OCI-LY1 (cell line): Measurements from ENCODE around the gene MB.

ENCODE experiments used
- H2AFZ ChIP-seq: fragments of 200-600 bp; sonication (generic), shearing (Covaris generic); 2 replicates; pipeline ENCODE4 v1.6.0; 2014; ENCODE audit warnings: antibody characterized with exemption, mild to moderate bottlenecking, low read length
- H3F3A ChIP-seq: fragments of 200-600 bp; sonication (generic), shearing (Covaris generic); 2 replicates; pipeline ENCODE4 v1.6.0; 2014; ENCODE audit warnings: mild to moderate bottlenecking, antibody characterized with exemption, low read length, moderate library complexity; ENCODE audit not compliant: insufficient read depth
- H3K27ac ChIP-seq: fragments of 200-600 bp; sonication (generic); 2 replicates; pipeline ENCODE4 v1.5.1; 2014; ENCODE audit warnings: low read length, mixed run types, mild to moderate bottlenecking, low read depth; ENCODE audit not compliant: poor library complexity, severe bottlenecking
- H3K27me3 ChIP-seq: fragments of 200-600 bp; sonication (generic); 2 replicates; pipeline ENCODE4 v1.6.0; 2014; ENCODE audit warnings: antibody characterized with exemption, mild to moderate bottlenecking, low read length, moderate library complexity; ENCODE audit not compliant: insufficient read depth
- H3K36me3 ChIP-seq: fragments of 200-600 bp; sonication (generic); 2 replicates; pipeline ENCODE4 v1.6.1; 2014; ENCODE audit warnings: mild to moderate bottlenecking, antibody characterized with exemption, low read length, moderate library complexity, mixed read lengths; ENCODE audit not compliant: insufficient read depth
- H3K4me1 ChIP-seq: fragments of 200-600 bp; sonication (generic); 2 replicates; pipeline ENCODE4 v1.5.1; 2014; ENCODE audit warnings: mild to moderate bottlenecking, low read length, moderate library complexity; ENCODE audit not compliant: insufficient read depth, severe bottlenecking
- H3K4me2 ChIP-seq: fragments of 200-600 bp; sonication (generic), shearing (Covaris generic); 2 replicates; pipeline ENCODE4 v1.6.1; 2014; ENCODE audit warnings: low read length
- H3K4me3 ChIP-seq: fragments of 200-600 bp; sonication (generic); 2 replicates; pipeline ENCODE4 v1.5.1; 2014; ENCODE audit warnings: low read length, low read depth, mild to moderate bottlenecking, mixed read lengths; ENCODE audit not compliant: poor library complexity, severe bottlenecking
- H3K79me2 ChIP-seq: fragments of 200-600 bp; shearing (Covaris generic); 2 replicates; pipeline ENCODE4 v1.6.1; 2016; ENCODE audit warnings: mixed run types, low read length, mixed read lengths; ENCODE audit not compliant: insufficient read depth
- H3K9ac ChIP-seq: fragments of 200-600 bp; sonication (generic), shearing (Covaris generic); 2 replicates; pipeline ENCODE4 v1.6.1; 2014; ENCODE audit warnings: mild to moderate bottlenecking, low read length, mixed read lengths
- H3K9me2 ChIP-seq: fragments of 200-600 bp; sonication (generic), shearing (Covaris generic); 2 replicates; pipeline ENCODE4 v1.6.1; 2014; ENCODE audit warnings: low read depth, mild to moderate bottlenecking, low read length, mixed read lengths
- H3K9me3 ChIP-seq: fragments of 200-600 bp; shearing (Covaris generic); 2 replicates; pipeline ENCODE4 v1.6.1; 2014; ENCODE audit warnings: low read length, mixed read lengths
- H4K20me1 ChIP-seq: fragments of 200-600 bp; sonication (generic), shearing (Covaris generic); 2 replicates; pipeline ENCODE4 v1.6.0; 2016; ENCODE audit warnings: mild to moderate bottlenecking, low read length; ENCODE audit not compliant: insufficient read depth
- CTCF ChIP-seq: fragments of 200-600 bp; sonication (generic), shearing (Covaris generic); IDR thresholded peaks from 2 replicates; pipeline ENCODE4 v1.5.1; 2017; ENCODE audit warnings: mild to moderate bottlenecking, antibody characterized with exemption, low read length, moderate library complexity, mixed read lengths
- EZH2 ChIP-seq: fragments of 200-600 bp; sonication (generic), shearing (Covaris generic); IDR thresholded peaks from 2 replicates; pipeline ENCODE4 v1.8.0; 2017; ENCODE audit warnings: borderline replicate concordance, mixed run types, mild to moderate bottlenecking, antibody characterized with exemption, low read length, moderate library complexity, mixed read lengths

Gene MB

GRCh38 chr22:35609761-35610160, 7.4 kb downstream of the MB start:
- no peak overlapping the region for H3K4me2 ChIP-seq

GRCh38 chr22:35609261-35609660, 7.9 kb downstream of the MB start:
- no peak overlapping the region for H2AFZ ChIP-seq
- no peaks in the 10 kb centered on the region for H4K20me1 ChIP-seq
- no peaks in the 10 kb centered on the region for H3F3A ChIP-seq
- no peaks in the 10 kb centered on the region for H3K79me2 ChIP-seq
- no peaks in the 10 kb centered on the region for H3K9me3 ChIP-seq
- H3K4me2 ChIP-seq = no peak overlapping the region
- no peaks in the 10 kb centered on the region for H3K36me3 ChIP-seq
- no peaks in the 10 kb centered on the region for H3K4me1 ChIP-seq
- H3K27me3 ChIP-seq = 0 out of 2 replicates have a peak, but pooled peaks cover 3% of the 10 kb centered on the region
- H3K9me2 ChIP-seq = no peaks in the 10 kb centered on the region
- TF ChIP-seq EZH2 (no peak), CTCF (no peak)
- no peak overlapping the region for H3K4me3 ChIP-seq
- no peak overlapping the region for H3K27ac ChIP-seq
- no peak overlapping the region for H3K9ac ChIP-seq

More at GRCh38 chr22:35609761-35610160, 7.4 kb downstream of the MB start:
- Histone ChIP-seq H3K9me2 (no peaks in the 10 kb centered on the region), H4K20me1 (no peaks in the 10 kb centered on the region), H3K9ac (no peak overlapping the region), H3K9me3 (no peaks in the 10 kb centered on the region), H3F3A (no peaks in the 10 kb centered on the region), H3K27me3 (0 out of 2 replicates have a peak, but pooled peaks cover 3% of the 10 kb centered on the region), H2AFZ (no peak overlapping the region), H3K4me3 (no peak overlapping the region), H3K79me2 (no peaks in the 10 kb centered on the region), H3K36me3 (no peaks in the 10 kb centered on the region), H3K27ac (no peak overlapping the region), H3K4me1 (no peaks in the 10 kb centered on the region)
- TF ChIP-seq EZH2 (no peak), CTCF (no peak)

- Histone ChIP-seq H3K27ac (no peak overlapping the region), H3K4me1 (no peaks in the 10 kb centered on the region), H3K27me3 (no peaks in the 10 kb centered on the region), H3F3A (no peaks in the 10 kb centered on the region), H2AFZ (no peak overlapping the region), H3K36me3 (no peaks in the 10 kb centered on the region), H3K4me3 (no peak overlapping the region), H3K4me2 (no peak overlapping the region), H3K9me3 (no peaks in the 10 kb centered on the region), H4K20me1 (no peaks in the 10 kb centered on the region), H3K9me2 (no peaks in the 10 kb centered on the region), H3K79me2 (no peaks in the 10 kb centered on the region), H3K9ac (no peak overlapping the region)
- TF ChIP-seq CTCF (no peak), EZH2 (no peak)
Measured at GRCh38 chr22:35608088-35608487, 9.0 kb downstream of the MB start.
